Neural progenitor cell (in vitro differentiated cells): ENCODE results near the gene EIF3I. TPM values are rescaled to one million over a fixed set of nuclear protein-coding genes. Genes with fewer than 3 reads are reported as not detected.
A peak's percentile ranks its signal among the peaks of the same experiment; 100 is the strongest.

Experiments used
- DNase-seq: peaks from one replicate; pipeline ENCODE4 v3.0.0-alpha.2; 2016; ENCODE audit warnings: low spot score
- H2AFZ ChIP-seq: fragments of 200-600 bp; sonication (generic); replicated peaks from 2 replicates; pipeline ENCODE4 v1.6.1; 2016; ENCODE audit warnings: antibody characterized with exemption
- H3F3A ChIP-seq: fragments of 200-600 bp; sonication (generic); 2 replicates; pipeline ENCODE4 v1.6.1; 2016; ENCODE audit warnings: antibody characterized with exemption, low read depth
- H3K27ac ChIP-seq: fragments of 200-600 bp; sonication (generic); 2 replicates; pipeline ENCODE4 v1.5.1; 2016; ENCODE audit warnings: mild to moderate bottlenecking
- H3K27me3 ChIP-seq: fragments of 200-600 bp; sonication (generic); 2 replicates; pipeline ENCODE4 v1.6.1; 2016; ENCODE audit warnings: mild to moderate bottlenecking, moderate library complexity
- H3K36me3 ChIP-seq: fragments of 200-600 bp; sonication (generic); 2 replicates; pipeline ENCODE4 v1.5.1; 2016
- H3K4me1 ChIP-seq: fragments of 200-600 bp; sonication (generic); 2 replicates; pipeline ENCODE4 v1.6.1; 2016; ENCODE audit warnings: mixed run types
- H3K4me2 ChIP-seq: fragments of 200-600 bp; sonication (generic); 2 replicates; pipeline ENCODE4 v1.6.1; 2016
- H3K4me3 ChIP-seq: fragments of 200-600 bp; sonication (generic); 2 replicates; pipeline ENCODE4 v1.5.1; 2016
- H3K79me2 ChIP-seq: fragments of 200-600 bp; sonication (generic); 2 replicates; pipeline ENCODE4 v1.6.1; 2016; ENCODE audit warnings: low read depth
- H3K9ac ChIP-seq: fragments of 200-600 bp; sonication (generic); 2 replicates; pipeline ENCODE4 v1.6.1; 2016
- H3K9me3 ChIP-seq: fragments of 200-600 bp; sonication (generic); 2 replicates; pipeline ENCODE4 v1.5.1; 2016; ENCODE audit warnings: low read depth
- H4K20me1 ChIP-seq: fragments of 200-600 bp; sonication (generic); 2 replicates; pipeline ENCODE4 v1.6.1; 2016; ENCODE audit warnings: low read depth
- H3K27ac Mint-ChIP-seq: 3 replicates; pipeline ENCODE4 v1.8.0; 2021; ENCODE audit warnings: mixed read lengths
- H3K27me3 Mint-ChIP-seq: 2 replicates; pipeline ENCODE4 v1.8.0; 2022; ENCODE audit warnings: low read depth, mild to moderate bottlenecking, inconsistent platforms, moderate library complexity, mixed read lengths; ENCODE audit not compliant: insufficient read depth
- H3K36me3 Mint-ChIP-seq: 3 replicates; pipeline ENCODE4 v1.8.0; 2021; ENCODE audit warnings: mixed read lengths
- H3K4me1 Mint-ChIP-seq: 3 replicates; pipeline ENCODE4 v1.8.0; 2021; ENCODE audit warnings: mixed read lengths
- H3K4me3 Mint-ChIP-seq: 3 replicates; pipeline ENCODE4 v1.8.0; 2021; ENCODE audit warnings: mild to moderate bottlenecking, moderate library complexity, mixed read lengths
- H3K9me3 Mint-ChIP-seq: 3 replicates; pipeline ENCODE4 v1.8.0; 2020; ENCODE audit warnings: mixed read lengths
- EZH2 ChIP-seq: fragments of 200-600 bp; sonication (generic); IDR thresholded peaks from 2 replicates; pipeline ENCODE4 v1.6.1; 2017; ENCODE audit warnings: antibody characterized with exemption, mild to moderate bottlenecking, moderate library complexity
- EZH2phosphoT487 ChIP-seq: fragments of 200-600 bp; sonication (generic); IDR thresholded peaks from 2 replicates; pipeline ENCODE4 v1.6.1; 2017; ENCODE audit warnings: antibody characterized with exemption
- total RNA-seq: library from RNA; depleted of rRNA; stranded (reverse); fragments of >200 nt; gene quantifications from 2 replicates; pipeline ENCODE4 v1.2.3, GENCODE V29; 2015; ENCODE audit warnings: low replicate concordance
- TF ChIP-seq, protein P1 (sequence below): fragments of 200-600 bp; sonication (generic); IDR thresholded peaks from 2 replicates; pipeline ENCODE4 v1.5.1; 2017; ENCODE audit warnings: antibody characterized with exemption, mild to moderate bottlenecking

Gene EIF3I
- total RNA-seq, 1 donor from 2014 or later = 204 TPM

DNA sequence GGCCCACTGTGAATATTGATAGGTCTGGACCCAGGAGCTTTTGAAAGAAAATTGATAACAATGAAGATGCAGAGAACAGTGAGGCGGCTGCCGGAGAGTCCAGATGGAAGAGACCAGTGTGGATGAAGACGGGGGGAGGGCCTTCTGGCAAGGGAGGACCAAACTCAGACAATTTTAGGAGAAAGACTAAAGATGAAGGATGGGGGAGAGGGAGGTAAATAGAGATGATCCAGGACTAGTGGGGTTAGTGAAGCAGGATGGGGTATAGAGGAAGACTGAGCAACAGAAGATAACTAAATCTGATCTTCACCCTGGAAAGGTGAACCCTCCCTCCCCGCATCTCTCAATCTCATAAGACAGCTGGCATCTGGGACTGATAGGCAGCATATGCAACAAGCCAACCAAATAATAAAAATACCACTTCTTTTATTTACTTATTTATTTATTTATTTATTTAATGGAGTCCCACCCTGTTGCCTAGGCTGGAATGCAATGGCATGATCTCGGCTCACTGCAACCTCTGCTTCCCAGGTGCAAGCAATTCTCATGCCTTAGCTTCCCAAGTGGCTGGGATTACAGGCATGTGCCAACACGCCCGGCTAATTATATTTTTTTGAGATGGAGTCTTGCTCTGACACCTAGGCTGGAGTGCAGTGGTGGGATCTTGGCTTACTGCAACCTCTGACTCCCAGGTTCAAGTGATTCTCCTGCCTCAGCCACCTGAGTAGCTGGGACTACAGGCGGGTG, 10.5 kb downstream of the EIF3I start:
- Mint-ChIP-seq H3K36me3 (peaks cover 16% of the 10 kb centered on the region), H3K27me3 (peaks cover 3% of the 10 kb centered on the region), H3K9me3 (no peaks in the 10 kb centered on the region), H3K4me3 (no peak overlapping the region), H3K4me1 (peaks cover 6% of the 10 kb centered on the region), H3K27ac (peak overlapping the region; percentile 86)
- Histone ChIP-seq H3F3A (peaks cover 13% of the 10 kb centered on the region), H3K36me3 (peaks cover 3% of the 10 kb centered on the region), H3K27me3 (no peaks in the 10 kb centered on the region), H3K27ac (peak overlapping the region; percentile 53), H4K20me1 (peaks cover 3% of the 10 kb centered on the region), H3K4me3 (no peak overlapping the region), H3K4me2 (no peak overlapping the region), H3K9me3 (no peaks in the 10 kb centered on the region), H2AFZ (no peak overlapping the region), H3K4me1 (peaks cover 3% of the 10 kb centered on the region), H3K79me2 (peaks cover 8% of the 10 kb centered on the region), H3K9ac (no peak overlapping the region)
- no peak for DNase-seq
- TF ChIP-seq EZH2phosphoT487 (no peak), EZH2 (no peak)
- TF ChIP-seq, protein P1, sequence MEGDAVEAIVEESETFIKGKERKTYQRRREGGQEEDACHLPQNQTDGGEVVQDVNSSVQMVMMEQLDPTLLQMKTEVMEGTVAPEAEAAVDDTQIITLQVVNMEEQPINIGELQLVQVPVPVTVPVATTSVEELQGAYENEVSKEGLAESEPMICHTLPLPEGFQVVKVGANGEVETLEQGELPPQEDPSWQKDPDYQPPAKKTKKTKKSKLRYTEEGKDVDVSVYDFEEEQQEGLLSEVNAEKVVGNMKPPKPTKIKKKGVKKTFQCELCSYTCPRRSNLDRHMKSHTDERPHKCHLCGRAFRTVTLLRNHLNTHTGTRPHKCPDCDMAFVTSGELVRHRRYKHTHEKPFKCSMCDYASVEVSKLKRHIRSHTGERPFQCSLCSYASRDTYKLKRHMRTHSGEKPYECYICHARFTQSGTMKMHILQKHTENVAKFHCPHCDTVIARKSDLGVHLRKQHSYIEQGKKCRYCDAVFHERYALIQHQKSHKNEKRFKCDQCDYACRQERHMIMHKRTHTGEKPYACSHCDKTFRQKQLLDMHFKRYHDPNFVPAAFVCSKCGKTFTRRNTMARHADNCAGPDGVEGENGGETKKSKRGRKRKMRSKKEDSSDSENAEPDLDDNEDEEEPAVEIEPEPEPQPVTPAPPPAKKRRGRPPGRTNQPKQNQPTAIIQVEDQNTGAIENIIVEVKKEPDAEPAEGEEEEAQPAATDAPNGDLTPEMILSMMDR = no peak

DNA sequence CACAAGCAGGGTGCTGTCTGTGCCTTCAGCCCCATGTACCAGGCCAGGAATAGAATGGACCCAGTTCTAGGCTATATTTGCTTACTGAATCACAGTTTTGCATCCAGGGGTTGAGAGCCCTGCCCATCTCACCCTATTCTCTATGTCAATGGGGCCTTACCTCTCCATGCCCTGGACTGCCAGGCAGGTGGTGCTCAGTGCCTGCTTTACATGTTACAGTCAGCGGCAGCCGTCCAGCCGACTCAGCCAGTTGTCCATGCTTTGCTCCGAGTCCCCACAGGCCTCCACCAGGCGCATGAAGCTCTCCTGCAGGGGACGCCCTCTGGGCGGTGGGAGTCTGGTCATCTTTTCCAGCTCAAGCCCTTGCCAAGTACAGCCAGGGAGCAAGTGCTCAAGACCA, 12.6 kb downstream of the EIF3I start:
- DNase-seq = no peak
- H3K36me3 Mint-ChIP-seq = peaks cover 5% of the 10 kb centered on the region

DNA sequence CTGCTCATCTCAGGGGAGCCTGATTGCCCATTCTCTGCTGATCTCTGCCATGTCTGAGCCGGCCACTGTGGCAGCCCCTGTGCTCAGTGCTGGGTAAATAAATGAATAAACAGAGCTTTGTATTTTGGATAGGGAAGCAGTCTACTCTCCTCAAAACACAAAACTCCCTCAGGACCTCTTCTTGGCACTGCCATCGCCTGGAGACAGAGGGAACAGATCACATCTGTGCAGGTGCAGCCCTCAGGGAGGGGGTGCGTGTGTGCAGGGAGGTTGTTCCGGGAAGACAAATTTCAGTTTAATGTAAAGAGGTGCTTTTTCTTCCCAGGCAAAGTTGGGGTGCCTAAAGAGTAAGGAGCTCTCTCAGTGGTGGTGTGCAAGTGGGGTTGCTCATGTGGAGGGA, 17.1 kb downstream of the EIF3I start:
- Histone ChIP-seq H2AFZ (peak overlapping the region; percentile 66), H3K79me2 (peaks cover 36% of the 10 kb centered on the region), H3K9ac (no peak overlapping the region), H3F3A (peaks cover 41% of the 10 kb centered on the region), H3K27ac (no peak overlapping the region), H4K20me1 (peaks cover 3% of the 10 kb centered on the region), H3K4me2 (peak overlapping the region; percentile 97), H3K9me3 (no peaks in the 10 kb centered on the region), H3K36me3 (no peaks in the 10 kb centered on the region), H3K4me3 (peak overlapping the region; percentile 65), H3K27me3 (no peaks in the 10 kb centered on the region), H3K4me1 (peaks cover 28% of the 10 kb centered on the region)
- Mint-ChIP-seq H3K36me3 (peaks cover 3% of the 10 kb centered on the region), H3K27me3 (peaks cover 7% of the 10 kb centered on the region), H3K4me3 (peak overlapping the region; percentile 91), H3K27ac (no peak overlapping the region), H3K4me1 (peaks cover 24% of the 10 kb centered on the region), H3K9me3 (no peaks in the 10 kb centered on the region)
- TF ChIP-seq, protein P1 = no peak
- TF ChIP-seq EZH2phosphoT487 = no peak
- no peak for TF ChIP-seq EZH2
- DNase-seq = peak; percentile 49

More for the DNA sequence above, 12.6 kb downstream of the EIF3I start:
- H3F3A ChIP-seq = peaks cover 20% of the 10 kb centered on the region
- no peaks in the 10 kb centered on the region for H3K9me3 ChIP-seq
- Mint-ChIP-seq H3K27me3 (peaks cover 3% of the 10 kb centered on the region), H3K9me3 (no peaks in the 10 kb centered on the region), H3K4me3 (no peak overlapping the region), H3K4me1 (peaks cover 14% of the 10 kb centered on the region), H3K27ac (no peak overlapping the region)
- peaks cover 14% of the 10 kb centered on the region for H3K4me1 ChIP-seq
- H3K36me3 ChIP-seq = peaks cover under 1% of the 10 kb centered on the region
- no peaks in the 10 kb centered on the region for H3K27me3 ChIP-seq
- no peak overlapping the region for H2AFZ ChIP-seq
- peaks cover 27% of the 10 kb centered on the region for H3K79me2 ChIP-seq
- H3K4me2 ChIP-seq = no peak overlapping the region
- TF ChIP-seq EZH2phosphoT487 = no peak
- TF ChIP-seq EZH2 = no peak
- TF ChIP-seq, protein P1 = no peak
- no peak overlapping the region for H3K9ac ChIP-seq
- H3K4me3 ChIP-seq = no peak overlapping the region
- peaks cover 3% of the 10 kb centered on the region for H4K20me1 ChIP-seq
- H3K27ac ChIP-seq = no peak overlapping the region
